VCaP (cell line): ENCODE results near the gene KRT86.
"Not testable (repeated sequence)": the region's sequence is repeated elsewhere in the genome, so short reads cannot be mapped to it uniquely, and the experiment has no call there.

ENCODE experiments used
- H3K27ac ChIP-seq: fragments of 450-650 bp; 2 replicates; pipeline ENCODE4 v1.5.1; 2017
- TF ChIP-seq, protein P1 (sequence below): fragments of 450-650 bp; conservative IDR thresholded peaks from 2 replicates; pipeline ENCODE4 v1.5.1; 2017; ENCODE audit warnings: mild to moderate bottlenecking, moderate library complexity

Gene KRT86

GRCh38 chr12:52291267-52291935 lies 17.0 kb downstream of the KRT86 start, which contains the start of gene KRT81:
Gene KRT81 (minus strand): TSS chr12:52291534. CDS start chr12:52291465, 69 bp downstream.
- H3K27ac ChIP-seq = no peak within 1 kb of the TSS
- TF ChIP-seq, protein P1, sequence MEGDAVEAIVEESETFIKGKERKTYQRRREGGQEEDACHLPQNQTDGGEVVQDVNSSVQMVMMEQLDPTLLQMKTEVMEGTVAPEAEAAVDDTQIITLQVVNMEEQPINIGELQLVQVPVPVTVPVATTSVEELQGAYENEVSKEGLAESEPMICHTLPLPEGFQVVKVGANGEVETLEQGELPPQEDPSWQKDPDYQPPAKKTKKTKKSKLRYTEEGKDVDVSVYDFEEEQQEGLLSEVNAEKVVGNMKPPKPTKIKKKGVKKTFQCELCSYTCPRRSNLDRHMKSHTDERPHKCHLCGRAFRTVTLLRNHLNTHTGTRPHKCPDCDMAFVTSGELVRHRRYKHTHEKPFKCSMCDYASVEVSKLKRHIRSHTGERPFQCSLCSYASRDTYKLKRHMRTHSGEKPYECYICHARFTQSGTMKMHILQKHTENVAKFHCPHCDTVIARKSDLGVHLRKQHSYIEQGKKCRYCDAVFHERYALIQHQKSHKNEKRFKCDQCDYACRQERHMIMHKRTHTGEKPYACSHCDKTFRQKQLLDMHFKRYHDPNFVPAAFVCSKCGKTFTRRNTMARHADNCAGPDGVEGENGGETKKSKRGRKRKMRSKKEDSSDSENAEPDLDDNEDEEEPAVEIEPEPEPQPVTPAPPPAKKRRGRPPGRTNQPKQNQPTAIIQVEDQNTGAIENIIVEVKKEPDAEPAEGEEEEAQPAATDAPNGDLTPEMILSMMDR = no peak

GRCh38 chr12:52293926-52294325 lies 19.5 kb downstream of the KRT86 start:
- TF ChIP-seq, protein P1 = no peak
- no peak overlapping the region for H3K27ac ChIP-seq

DNA sequence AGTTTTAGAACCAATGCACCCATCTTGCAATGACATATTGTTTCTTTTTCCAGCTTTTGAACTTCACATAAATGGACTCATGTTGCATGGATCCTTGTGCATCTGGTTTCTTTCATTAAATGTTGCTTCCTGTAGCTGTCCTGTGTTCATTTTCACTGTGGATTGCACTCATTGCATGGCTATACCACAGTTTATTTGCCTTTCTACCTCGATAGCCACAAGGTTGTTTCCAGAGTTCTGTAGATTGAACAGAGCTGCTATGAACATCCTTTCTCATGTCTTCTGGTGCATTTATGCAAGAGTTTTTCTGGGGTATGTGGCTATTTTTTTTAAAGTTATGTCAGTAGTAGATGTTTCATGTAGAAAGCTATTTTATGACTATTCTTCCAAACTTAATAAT lies 20.4 kb downstream of the KRT86 start:
- TF ChIP-seq, protein P1 = no peak
- H3K27ac ChIP-seq = no peak overlapping the region

GRCh38 chr12:52295663-52296062 lies 21.2 kb downstream of the KRT86 start:
- TF ChIP-seq, protein P1 = no peak
- no peak overlapping the region for H3K27ac ChIP-seq

DNA sequence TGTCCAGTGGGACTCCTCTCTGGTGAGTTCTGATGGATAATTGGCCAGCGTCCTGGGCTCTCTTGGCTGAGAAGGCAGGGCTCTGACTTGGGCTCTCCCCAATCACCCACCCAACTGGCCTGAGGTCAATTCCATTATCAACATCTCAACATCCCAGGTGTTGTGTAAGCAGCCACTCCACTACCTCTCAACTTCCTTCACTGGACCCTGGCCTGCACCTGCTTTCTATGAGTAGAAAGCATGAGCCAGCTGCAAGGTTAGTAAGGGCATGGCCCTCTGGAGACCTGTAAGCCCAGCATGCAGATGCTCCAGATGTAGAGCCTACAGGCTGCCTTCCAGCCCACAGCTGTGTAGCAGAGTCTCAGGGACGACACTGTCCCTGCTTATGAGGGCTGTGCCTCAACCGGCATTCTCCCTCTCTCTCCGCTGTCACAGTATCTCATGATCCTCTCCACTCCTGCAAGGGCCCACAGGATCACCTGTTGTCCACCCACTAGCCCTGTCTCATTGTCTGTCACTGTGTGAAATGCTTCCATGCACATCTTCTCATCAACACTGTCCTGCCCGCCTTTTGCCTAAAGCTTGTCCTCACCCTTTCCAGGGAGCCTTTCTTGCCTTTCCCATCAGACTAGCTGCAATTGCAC lies 22.2 kb downstream of the KRT86 start:
- TF ChIP-seq, protein P1 = no peak
- H3K27ac ChIP-seq = no peak overlapping the region

DNA sequence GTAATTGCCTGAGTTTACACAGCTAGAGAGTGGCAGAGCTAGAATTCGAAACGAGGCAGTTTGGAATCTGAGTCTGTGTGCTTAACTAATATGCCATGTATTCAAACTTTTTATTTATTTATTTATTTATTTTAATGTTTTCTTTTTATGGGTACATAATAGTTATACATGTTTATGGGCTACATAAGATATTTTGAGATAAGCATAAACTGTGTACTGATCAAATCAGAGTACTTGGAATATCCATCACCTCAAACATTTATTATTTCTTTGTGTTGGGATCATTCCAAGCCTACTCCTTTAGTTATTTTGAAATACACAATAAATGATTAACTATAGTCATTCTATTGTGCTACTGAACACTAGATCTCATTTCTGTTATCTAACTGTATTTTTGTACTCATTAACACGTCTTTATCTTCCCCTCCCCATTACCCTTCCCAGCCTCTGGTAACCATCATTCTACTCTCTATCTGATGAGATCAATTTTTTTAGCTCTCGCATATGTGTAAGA lies 24.3 kb downstream of the KRT86 start:
- H3K27ac ChIP-seq = no peak overlapping the region
- TF ChIP-seq, protein P1 = no peak

DNA sequence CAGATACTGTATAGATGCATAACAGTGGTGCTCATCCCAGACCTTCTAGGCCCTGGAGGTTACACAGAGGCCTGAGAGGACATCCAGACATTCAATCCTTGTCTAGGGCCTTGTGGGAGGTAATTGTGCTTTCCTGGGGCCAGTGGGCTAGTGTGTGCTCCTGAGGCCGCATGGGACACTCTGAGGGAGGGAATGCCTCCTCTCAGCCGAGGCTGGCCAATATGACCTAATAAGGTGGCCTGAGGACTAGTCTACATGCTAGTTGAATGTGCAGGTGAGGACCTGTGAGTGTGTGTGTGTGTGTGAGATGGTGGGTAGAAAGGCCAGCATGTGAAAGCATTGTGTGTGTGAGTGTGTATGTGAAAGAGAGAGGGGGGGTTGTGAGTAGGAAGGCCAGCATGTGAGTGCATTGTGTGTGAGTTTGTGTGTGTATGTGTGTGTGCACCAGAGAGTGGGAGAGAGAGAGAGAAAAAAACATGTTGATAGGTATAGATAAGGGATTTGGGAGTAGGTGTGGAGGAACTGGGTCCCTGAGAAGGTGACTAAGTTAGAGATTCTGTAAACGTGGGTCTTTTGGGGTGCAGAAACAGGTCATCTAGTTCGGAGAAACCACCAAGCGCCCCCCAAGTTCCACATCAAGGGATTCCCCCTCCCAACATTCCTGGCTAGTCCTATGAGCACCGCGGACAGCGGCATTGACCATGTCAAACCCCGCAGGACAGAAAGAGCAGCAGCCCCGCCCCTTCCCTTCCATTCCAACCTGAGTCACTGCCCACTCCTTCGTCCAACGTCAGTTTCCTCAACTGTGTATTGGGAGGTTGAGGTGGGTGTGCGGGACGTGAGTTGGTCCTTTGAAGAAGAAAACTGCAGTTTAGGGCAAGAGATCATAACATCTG lies 26.6 kb downstream of the KRT86 start:
- no peak overlapping the region for H3K27ac ChIP-seq
- TF ChIP-seq, protein P1 = no peak

DNA sequence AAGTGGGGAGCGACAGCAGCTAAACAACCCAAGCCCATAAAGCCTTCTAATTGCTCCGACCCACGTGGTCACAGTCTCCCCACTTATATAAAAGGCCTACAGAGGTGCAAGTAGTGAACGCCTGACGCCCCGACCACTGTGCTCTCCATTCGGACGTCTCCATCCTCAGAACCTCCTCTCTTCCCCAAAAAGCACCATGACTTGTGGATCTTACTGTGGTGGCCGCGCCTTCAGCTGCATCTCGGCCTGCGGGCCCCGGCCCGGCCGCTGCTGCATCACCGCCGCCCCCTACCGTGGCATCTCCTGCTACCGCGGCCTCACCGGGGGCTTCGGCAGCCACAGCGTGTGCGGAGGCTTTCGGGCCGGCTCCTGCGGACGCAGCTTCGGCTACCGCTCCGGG lies 27.3 kb downstream of the KRT86 start:
- H3K27ac ChIP-seq = not testable (repeated sequence)

DNA sequence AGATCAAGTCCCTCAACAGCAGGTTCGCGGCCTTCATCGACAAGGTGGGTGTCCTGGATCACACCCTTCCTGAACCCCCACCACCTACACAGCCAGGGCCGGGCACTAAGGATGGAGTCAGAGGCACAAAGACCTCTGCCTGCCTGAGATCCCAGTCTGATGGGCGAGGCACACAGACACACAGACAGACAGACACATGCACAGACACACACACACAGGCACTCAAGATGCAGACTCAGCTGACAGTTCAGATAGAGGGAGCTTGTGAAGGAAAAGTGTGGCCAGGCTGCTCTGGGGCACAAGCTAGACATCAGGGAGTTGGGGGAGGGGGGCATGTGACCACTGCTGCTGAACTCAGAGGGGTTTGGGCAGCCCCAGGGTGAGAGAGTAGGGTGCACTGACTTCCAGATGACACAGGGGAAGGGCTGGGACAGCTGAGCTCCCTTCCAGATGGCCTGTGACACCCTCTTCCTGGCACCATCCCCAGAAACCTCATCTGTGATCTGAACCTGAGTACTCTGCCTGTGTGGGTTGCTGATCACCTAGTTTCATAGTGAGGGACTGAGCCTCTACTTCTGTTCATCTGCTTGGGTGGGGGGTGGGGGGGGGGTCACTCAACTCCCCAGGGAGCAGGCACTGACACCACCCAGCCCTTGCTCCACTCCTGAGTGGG lies 27.9 kb downstream of the KRT86 start:
- not testable (repeated sequence) for H3K27ac ChIP-seq

GRCh38 chr12:52304941-52305411 lies 30.5 kb downstream of the KRT86 start:
- H3K27ac ChIP-seq = not testable (repeated sequence)
